GM18519 (cell line): ENCODE results near the gene PACSIN3.
"Not testable (repeated sequence)": the region's sequence is repeated elsewhere in the genome, so short reads cannot be mapped to it uniquely, and the experiment has no call there.

Experiments used
- ATAC-seq: cut with Tn5 transposase; IDR thresholded peaks from one replicate; pipeline ENCODE4 v1.9.1; 2021; ENCODE audit warnings: mild to moderate bottlenecking, moderate library complexity; ENCODE audit not compliant: unreplicated experiment, low FRiP score

PACSIN3 gene

DNA sequence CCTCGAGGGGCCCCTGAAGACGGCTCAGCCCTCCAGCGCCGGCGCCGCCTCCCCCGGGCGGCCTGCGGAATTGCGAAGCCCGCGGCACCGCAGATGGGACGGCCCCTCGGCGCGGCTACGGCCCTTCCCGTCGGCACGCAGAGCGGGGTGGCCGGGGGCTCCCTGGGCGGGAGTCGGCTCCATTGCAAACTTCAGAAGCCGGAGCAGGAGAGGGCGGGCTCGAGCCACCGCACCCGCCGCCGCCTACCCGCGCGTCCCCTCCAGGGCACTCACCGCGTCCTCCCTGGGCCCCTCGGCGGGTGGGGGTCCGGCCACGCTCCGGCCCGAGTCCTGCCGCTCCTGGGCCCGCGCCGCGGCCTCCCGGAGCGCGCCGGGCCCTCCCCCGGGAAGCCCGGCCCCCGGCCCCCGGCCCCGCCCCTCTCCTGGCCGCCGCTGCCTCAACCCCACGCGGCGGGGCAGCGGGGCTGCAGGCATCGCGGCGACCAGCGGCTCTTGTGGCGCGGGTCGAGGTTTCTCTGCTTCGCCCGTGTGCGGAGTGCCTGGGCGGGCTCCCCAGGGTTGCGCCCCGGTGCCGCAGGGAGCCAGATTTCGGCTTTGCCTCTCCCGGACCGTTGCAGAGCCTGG lies at the start of gene PACSIN3:
Gene PACSIN3, minus strand, starts transcription at position 359 of the 624 bp plus-strand sequence. CDS start 3,707 bp downstream, outside the sequence.
- ATAC-seq: no peak

DNA sequence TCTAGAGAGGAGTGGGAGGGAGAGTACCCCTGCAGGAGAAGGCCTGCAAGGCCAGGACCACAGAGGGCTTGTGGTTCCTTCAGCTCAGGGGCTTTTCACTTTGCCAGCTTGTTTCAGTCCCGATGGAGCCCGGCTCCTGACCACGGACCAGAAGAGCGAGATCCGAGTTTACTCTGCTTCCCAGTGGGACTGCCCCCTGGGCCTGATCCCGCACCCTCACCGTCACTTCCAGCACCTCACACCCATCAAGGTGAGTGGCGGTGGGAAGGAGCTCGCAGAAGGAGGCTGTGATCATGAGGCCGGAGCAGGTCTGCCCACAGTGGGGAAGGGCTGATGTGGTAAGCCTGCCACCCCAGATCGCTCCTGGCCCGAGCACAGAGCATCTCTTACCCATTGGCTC lies 48.9 kb upstream of the PACSIN3 start:
- ATAC-seq: no peak

DNA sequence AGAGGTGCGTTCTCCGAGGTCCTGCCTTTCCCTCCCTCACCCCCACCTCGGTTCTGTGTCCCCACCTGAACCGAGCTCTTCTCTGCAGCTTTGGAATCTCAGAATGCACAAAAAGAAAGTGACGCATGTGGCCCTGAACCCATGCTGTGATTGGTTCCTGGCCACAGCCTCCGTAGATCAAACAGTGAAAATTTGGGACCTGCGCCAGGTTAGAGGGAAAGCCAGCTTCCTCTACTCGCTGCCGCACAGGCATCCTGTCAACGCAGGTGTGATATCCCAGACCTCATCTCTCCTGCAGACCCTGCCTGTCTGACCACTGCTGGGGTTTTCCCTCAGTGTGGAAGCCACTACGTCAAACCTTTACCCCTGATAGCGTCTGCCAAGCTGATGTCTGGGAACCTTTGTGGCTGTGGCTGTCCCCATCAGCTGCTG lies 48.5 kb upstream of the PACSIN3 start:
- no peak for ATAC-seq

GRCh38 chr11:47233989-47234668 lies 47.9 kb upstream of the PACSIN3 start:
- no peak for ATAC-seq

DNA sequence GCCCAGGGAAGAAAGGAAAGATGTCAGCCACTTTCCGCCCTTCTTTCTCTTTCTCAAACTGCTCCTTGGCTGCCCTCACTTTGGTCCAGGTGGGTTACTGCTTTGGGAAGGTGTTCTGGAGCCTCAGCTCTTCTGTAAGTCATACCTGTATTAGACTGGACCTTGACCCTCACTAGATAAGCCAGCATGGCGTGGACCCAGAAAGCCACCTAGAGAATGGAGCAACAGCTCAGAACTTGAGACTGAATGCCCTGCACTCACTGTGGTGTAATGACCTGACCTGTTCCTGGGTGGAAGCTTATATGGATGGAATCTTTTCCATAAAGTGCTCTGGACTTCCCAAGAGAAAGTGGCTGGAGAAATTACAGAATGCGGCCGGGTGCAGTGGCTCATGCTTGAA lies 46.8 kb upstream of the PACSIN3 start:
- ATAC-seq: no peak

DNA sequence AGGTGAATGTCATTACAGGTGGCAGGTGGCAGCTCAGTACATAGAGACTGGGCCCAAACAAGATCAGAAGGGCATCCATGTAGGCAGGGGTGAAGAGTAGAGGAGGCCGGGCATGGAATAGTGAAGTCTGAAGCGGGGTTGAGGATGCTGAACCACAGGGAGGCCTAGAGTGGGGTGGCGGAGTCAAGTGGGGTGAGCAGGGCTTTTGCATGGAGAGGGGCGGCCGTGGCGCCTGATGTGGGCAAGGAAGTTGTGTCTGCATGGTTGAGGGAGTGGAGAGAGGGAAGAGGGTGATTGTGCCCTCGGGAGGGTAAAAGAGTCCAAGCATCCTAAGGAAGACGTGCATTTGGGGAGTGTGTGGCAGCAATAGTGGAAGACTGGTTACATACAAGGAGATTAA lies 42.9 kb upstream of the PACSIN3 start:
- no peak for ATAC-seq

- no peak for ATAC-seq
Observed at GRCh38 chr11:47225552-47226400, 39.5 kb upstream of the PACSIN3 start.

DNA sequence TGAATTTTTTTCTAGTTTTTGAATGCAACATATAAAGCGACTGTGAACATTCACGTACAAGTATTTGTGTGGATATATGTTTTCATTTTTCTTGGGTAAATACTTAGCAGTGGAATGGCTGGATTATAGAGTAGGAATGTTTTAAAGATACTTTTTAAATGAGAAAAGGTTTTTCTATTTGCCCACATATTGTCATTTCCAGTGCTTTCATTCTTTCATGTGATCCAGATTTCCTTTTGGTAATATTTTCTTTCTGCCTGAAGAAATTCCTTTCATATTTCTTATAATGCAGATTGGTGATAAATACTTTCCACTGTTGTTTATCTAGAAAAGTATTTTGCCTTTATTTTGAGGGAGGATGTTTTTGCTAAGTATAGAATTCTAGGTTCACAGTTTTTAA lies 36.5 kb upstream of the PACSIN3 start:
- ATAC-seq: no peak

DNA sequence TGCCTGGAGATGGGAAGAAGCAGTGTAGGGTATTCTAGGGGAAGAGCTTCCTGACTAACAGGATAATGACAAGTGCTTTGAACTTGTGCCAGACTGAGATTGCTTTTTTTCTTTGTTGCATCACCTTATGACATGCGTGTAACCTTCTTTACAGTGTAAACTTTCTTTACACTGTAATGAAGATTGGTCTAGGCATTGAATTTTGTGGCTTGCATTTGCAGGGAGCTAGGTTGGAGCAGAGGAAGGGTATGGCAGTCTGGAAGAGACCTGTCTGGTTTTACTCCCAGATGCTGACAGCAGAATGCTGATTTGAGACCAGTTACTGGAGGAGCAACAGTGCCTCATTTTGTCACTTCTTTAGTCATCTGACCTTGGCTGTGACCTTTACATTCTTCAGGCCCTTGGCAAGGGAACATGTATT lies 34.2 kb upstream of the PACSIN3 start:
- no peak for ATAC-seq

GRCh38 chr11:47216121-47216798 lies 30.0 kb upstream of the PACSIN3 start:
- no peak for ATAC-seq

DNA sequence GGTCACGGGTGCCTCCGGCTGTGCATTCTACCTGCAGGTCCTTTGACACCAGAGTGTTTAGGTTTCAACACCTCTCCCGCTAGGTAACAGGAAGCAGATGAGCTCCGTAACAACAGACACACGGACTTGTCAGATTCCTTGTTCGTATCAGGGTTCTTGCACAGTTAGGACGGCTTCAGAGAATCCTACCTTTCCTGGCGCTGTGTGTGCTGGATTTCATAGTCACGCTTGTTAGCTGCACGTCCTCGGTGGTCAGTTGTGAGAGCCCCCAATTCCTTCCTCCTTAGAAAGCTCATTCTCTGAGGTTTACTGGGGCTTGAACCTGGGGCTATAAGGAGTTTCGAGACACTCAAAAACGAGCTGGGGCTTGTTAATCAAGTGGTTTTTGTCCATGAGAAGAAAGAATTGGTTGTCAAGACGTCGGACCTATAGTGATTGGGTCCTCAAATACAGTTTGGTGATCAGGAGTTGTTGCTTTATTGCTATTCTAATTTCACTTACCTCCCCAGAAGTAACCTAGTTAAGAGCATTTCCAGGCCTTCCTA lies 29.2 kb upstream of the PACSIN3 start:
- ATAC-seq: no peak

DNA sequence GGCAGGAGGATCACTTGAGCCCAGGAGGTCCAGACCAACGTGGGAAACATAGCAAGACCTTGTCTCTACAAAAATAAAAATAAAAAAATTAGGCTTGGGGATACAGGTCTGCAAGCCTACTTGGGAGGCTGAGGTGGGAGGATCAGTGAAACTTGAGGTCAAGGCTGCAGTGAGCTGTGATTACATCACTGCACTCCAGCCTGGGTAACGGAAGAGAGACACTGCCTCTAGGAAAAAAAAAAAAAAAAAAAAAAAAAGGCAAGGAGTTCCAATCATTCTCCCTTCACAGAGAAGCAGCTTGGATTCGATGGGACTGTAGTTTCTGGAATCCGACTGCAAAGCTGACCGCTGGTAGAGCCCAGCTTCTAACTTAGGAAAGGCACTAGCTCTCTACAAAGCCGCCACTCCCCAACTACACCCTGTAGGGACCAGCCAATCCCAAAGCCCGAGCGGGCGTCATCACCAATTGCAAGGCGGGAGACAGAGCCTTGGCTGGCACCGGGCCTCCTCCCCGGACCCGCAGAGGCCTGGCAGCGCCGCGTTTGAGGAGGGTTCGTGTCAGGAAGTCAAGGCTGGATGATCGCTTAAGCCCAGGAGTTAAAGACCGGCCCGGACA lies 27.8 kb upstream of the PACSIN3 start:
- ATAC-seq: no peak

DNA sequence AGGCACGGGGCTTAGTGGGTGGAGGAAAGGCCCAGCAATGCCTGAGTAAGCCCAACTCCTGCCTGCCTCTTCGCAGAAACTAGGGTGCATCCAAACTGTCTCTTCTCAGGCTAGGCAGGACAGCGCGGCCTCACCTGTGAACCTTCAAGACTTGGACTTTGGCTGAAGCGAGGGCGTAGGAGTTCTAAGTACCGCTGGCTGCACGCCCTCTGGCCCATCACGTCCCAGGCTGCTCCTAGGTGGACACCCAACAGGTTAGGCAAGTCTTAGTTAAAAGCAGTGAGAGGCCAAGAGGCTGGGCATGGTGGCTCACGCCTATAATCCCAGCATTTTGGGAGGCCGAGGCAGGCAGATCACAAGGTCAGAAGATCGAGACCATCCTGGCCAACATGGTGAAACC lies 26.7 kb upstream of the PACSIN3 start:
- no peak for ATAC-seq

GRCh38 chr11:47208628-47209027 lies 22.4 kb upstream of the PACSIN3 start:
- no peak for ATAC-seq

DNA sequence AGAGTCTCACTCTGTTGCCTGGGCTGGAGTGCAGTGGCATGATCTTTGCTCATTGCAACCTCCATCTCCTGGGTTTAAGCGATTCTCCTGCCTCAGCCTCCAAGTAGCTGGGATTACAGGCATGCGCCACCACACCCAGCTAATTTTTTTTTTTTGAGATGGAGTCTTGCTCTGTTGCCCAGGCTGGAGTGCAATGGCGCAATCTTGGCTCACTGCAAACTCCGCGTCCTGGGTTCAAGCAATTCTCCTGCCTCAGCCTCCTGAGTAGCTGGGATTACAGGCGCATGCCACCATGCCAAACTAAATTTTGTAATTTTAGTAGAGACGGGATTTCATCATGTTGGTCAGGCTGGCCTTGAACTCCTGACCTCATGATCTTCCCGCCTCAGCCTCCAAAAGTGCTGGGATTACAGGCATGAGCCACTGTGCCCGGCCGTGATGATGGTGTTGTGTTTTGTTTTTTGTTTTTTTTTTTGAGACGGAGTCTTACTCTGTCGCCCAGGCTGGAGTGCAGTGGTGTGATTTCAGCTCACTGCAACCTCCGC lies 21.8 kb upstream of the PACSIN3 start:
- not testable (repeated sequence) for ATAC-seq

DNA sequence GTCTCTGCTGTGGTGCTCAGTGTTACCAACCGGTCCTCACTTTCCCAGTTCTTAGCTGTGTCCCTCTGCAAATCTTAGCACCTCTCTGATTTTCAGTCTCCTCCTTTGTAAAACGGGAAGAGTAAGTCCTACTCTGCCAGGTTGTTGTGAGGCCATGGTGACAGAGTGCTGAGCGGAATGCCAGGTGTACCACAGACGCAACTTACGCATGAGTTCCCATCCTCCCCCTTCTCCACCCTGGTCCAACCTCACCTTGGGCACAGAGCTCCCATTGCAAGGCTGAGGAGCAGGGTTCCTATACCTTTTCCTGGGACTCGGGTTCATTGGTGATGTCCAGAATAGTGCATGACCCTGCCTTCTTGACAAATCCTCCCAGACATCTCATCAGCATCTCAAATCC lies 21.2 kb upstream of the PACSIN3 start:
- ATAC-seq: no peak

DNA sequence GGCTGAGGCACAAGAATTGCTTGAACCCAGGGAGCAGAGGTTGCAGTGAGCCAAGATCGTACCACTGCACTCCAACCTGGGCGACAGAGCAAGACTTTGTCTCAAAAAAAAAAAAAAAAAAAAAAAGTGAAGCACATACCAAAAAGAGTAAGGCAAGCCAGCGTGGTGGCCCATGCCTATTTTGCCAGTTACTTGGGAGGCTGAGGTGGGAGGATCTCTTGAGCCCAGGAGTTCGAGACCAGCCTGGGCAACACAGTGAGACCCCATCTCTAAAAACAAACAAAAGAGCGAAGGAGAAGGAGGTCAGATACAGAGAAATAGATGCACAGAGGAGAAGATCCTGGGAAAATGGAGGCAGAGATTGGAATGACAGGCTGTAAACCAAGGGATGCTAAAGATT lies 20.3 kb upstream of the PACSIN3 start:
- ATAC-seq: not testable (repeated sequence)

- no peak for ATAC-seq
Observed at GRCh38 chr11:47204637-47204989, 18.4 kb upstream of the PACSIN3 start.

GRCh38 chr11:47202576-47202975 lies 16.3 kb upstream of the PACSIN3 start:
- ATAC-seq: no peak

DNA sequence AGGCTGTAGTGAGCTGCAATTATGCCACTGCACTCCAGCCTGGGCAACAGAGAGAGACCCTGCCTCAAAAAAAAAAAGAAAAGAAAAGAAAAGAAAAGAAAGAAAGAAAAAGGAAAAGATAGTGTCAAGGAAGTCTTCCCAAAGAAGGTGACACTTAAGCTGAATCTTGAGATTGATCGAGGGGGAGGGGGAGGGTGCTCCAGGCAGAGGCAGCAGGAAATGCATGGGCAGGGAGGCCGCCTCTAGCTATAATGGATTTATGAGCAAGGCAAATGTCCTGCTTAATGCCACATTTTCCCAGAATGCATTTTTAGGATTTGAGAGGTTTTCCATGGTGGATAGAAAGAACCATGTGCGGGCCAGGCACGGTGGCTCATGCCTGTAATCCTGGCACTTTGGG lies 14.8 kb upstream of the PACSIN3 start:
- no peak for ATAC-seq
